Skin epidermis (tissue), 12 donors: ENCODE data around the gene KRTAP4-5.
"Not testable (repeated sequence)": the region's sequence is repeated elsewhere in the genome, so short reads cannot be mapped to it uniquely, and the experiment has no call there.

Experiments used
- H3K27ac ChIP-seq, 21 experiments: fragments of 200-600 bp; sonication (generic) in 11 of 21; one replicate each; pipeline ENCODE4 v1.5.0; 2020; ENCODE audit warnings: mild to moderate bottlenecking in 3 of 21, inconsistent platforms in 2 of 21, moderate library complexity in 2 of 21
- H3K4me3 ChIP-seq, 7 experiments: fragments of 200-600 bp; sonication (generic) in 2 of 7; one replicate each; pipeline ENCODE4 v1.5.0; 2020; ENCODE audit warnings: inconsistent platforms in 2 of 7, mild to moderate bottlenecking in 2 of 7, moderate library complexity in 1 of 7

KRTAP4-5 gene

DNA sequence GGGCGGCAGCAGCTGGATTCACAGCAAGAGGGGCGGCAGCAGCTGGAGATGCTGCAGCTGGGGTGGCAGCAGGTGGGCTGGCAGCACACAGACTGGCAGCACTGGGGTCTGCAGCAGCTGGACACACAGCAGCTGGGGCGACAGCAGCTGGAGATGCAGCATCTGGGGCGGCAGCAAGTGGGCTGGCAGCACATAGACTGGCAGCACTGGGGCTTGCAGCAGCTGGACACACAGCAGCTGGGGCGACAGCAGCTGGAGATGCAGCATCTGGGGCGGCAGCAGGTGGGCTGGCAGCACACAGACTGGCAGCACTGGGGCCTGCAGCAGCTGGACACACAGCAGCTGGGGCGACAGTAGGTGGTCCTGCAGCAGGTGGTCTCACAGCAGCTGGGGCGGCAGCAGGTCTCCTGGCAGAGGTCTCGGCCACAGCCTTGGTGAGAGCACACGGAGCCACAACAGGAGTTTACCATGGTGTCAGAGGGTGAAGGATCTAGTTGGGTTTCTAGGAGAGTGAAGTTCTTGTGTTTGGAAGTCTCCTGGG, 31.7 kb downstream of the KRTAP4-5 start, which contains the start of gene KRTAP4-11:
TSS of gene KRTAP4-11 (minus strand) at position 528 of the 541 bp plus-strand sequence. CDS start at position 470, 58 bp downstream.
- not testable (repeated sequence) for H3K27ac ChIP-seq, H3K4me3 ChIP-seq

DNA sequence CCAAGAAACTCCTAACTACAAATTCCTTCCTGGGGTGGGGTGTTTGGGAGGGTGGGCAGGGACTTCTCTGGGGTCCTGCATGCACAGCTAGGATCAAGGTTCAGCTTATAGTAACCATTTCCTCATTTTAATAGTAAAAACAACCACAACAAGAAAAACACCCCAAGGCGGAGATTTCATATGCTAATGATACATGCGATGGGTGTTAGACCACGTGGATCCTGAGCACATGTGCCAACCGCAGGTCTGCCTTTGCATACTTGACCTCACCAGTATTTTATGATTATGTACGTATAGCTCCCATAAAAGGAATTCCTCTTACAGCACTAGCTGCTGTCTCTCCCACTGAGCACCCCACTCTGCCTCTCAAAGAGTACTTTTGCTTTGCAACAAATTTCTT, 33.3 kb downstream of the KRTAP4-5 start:
- H3K27ac ChIP-seq: no peak overlapping the region
- H3K4me3 ChIP-seq: no peak overlapping the region

- Histone ChIP-seq H3K4me3 (no peak overlapping the region), H3K27ac (no peak overlapping the region)
Observed at GRCh38 chr17:41111151-41111885, 38.3 kb downstream of the KRTAP4-5 start.

GRCh38 chr17:41108728-41109386, 40.8 kb downstream of the KRTAP4-5 start:
- H3K27ac ChIP-seq, H3K4me3 ChIP-seq: not testable (repeated sequence)

DNA sequence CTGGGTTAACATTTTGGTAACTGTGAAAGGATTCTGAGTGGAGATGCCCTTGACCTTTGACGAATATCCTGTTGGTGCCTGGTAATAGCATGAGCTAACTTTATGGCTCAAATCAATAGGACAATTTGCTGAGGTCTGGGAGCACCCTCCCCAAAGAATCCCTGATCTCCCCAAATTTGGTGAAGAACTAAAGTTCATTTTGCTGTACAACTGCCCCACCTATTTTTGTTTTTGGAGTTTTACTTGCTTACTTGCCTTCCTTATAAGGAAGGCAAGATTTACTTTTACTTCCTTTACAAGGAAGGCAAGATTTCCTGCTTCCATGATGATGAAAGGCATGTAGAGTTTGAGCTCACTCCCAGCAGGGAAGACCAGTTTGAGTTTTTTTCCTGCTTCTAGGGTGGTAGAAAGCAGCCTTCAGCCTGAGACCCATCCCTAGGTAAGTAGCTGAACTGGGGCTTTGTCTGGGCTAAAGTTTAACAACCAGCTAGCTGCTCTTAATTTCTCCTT, 41.6 kb downstream of the KRTAP4-5 start:
- H3K4me3 ChIP-seq: no peak overlapping the region

GRCh38 chr17:41105347-41105746, 44.3 kb downstream of the KRTAP4-5 start, which contains the start of gene KRTAP4-9:
KRTAP4-9 (plus strand) TSS chr17:41105389; CDS start chr17:41105389, 0 bp downstream.
- not testable (repeated sequence) for H3K27ac ChIP-seq, H3K4me3 ChIP-seq

More for the DNA sequence above, 41.6 kb downstream of the KRTAP4-5 start:
- H3K27ac ChIP-seq: no peak overlapping the region

DNA sequence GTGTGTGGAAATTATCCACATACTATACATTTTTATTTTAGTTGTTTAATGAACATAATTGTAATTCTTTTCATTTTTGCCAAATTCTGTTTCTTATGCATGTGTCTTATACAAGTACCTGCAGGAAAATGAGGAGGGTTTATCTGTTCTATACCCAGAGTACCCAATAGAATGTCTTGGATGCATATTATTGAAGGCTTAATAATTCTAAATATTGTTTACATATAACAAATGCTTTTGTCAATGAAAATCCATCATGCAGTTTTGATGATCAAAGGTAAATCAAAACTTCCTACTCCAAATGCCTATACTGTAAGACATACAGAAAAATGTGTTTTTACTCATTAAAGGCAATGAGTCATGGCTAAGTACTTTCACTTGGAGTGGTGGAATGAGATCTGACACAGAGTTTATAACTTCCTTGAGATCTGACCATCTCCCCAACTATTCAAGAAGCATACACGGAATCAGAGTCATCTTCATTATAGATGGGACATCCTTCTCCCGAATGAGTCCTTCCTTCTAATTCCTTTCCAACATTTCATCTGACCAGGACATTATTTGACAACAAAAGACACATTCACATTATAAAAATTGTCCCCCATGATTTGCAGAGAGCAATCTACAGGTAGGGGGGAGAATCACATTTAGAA, 45.1 kb downstream of the KRTAP4-5 start:
- H3K27ac ChIP-seq, H3K4me3 ChIP-seq: not testable (repeated sequence)

- Histone ChIP-seq H3K27ac (no peak overlapping the region), H3K4me3 (no peak overlapping the region)
Observed at GRCh38 chr17:41103896-41104295, 45.7 kb downstream of the KRTAP4-5 start.

DNA sequence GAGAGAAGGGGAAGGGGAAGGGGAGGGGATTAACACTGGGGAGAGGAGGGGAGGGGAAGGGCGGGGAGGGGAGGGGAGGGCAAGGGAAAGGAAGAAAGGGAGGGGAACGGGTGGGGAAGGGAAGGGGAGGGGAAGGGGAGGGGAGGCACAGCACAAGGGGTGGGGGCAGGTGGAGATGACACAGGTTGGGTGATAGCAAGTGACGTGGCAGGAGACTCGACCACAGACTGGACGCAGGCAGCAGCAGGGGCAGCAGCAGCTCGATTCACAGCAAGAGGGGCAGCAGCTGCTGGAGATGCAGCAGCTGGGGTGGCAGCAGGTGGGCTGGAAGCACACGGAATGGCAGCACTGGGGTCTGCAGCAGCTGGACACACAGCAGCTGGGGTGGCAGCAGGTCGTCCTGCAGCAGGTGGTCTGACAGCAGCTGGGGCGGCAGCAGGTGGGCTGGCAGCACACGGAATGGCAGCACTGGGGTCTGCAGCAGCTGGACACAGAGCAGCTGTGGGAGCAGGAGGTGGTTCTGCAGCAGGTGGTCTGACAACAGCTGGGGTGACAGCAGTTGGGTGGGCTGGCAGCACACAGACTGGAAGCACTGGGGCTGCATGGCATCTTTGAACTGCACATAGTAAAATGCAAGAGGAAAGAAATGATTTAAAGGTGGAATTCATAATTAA, 47.9 kb downstream of the KRTAP4-5 start, which contains the start of gene KRTAP4-16:
TSS of gene KRTAP4-16 (minus strand) at position 624 of the 674 bp plus-strand sequence. CDS start at position 624, 0 bp downstream.
- H3K27ac ChIP-seq: no peak within 1 kb of the TSS
- H3K4me3 ChIP-seq: no peak within 1 kb of the TSS

- not testable (repeated sequence) for H3K27ac ChIP-seq, H3K4me3 ChIP-seq
Observed at GRCh38 chr17:41099682-41100480, 49.7 kb downstream of the KRTAP4-5 start.
